ENCODE measurements around the gene LYPD4.
"Not testable (repeated sequence)": the region's sequence is repeated elsewhere in the genome, so short reads cannot be mapped to it uniquely, and the experiment has no call there.

LYPD4 gene

GRCh38 chr19:41796901-41797300 lies 47.6 kb downstream of the LYPD4 start:
- DNase-seq, result no peak

GRCh38 chr19:41796362-41796761 lies 48.1 kb downstream of the LYPD4 start, which contains the start of gene CEACAM3:
Gene CEACAM3, plus strand, starts transcription at chr19:41796587. Its CDS starts 91 bp downstream, at chr19:41796678.
- no peak for DNase-seq

GRCh38 chr19:41795031-41795461 lies 49.4 kb downstream of the LYPD4 start:
- DNase-seq, result peak; percentile 39

- DNase-seq, result no peak
Observed at GRCh38 chr19:41793414-41793727, 51.1 kb downstream of the LYPD4 start.

- DNase-seq, result peak; percentile 32
Observed at GRCh38 chr19:41792513-41793413, 51.7 kb downstream of the LYPD4 start.

- not testable (repeated sequence) for DNase-seq
Observed at GRCh38 chr19:41789053-41789452, 55.4 kb downstream of the LYPD4 start.

- DNase-seq, result not testable (repeated sequence)
Observed at GRCh38 chr19:41788518-41788917, 56.0 kb downstream of the LYPD4 start.
